HepG2 (cell line): Measurements from ENCODE around the gene VPS11.

Source experiments
- BRCA1 ChIP-seq: sonication (generic); formaldehyde crosslinking; IDR thresholded peaks from 2 replicates; pipeline ENCODE4 v1.4.0; 2020; ENCODE audit warnings: missing genetic modification reagents
- CHD4 ChIP-seq: fragments of 200-600 bp; sonication (generic); IDR thresholded peaks from 2 replicates; pipeline ENCODE4 v1.7.0; 2017; ENCODE audit warnings: mild to moderate bottlenecking, low read length, borderline replicate concordance
- CTCF ChIP-seq: sonication (generic); formaldehyde crosslinking; IDR thresholded peaks from 2 replicates; pipeline ENCODE4 v1.5.0; 2020; ENCODE audit warnings: mild to moderate bottlenecking, missing genetic modification reagents, moderate library complexity
- DMAP1 ChIP-seq: IDR thresholded peaks from 2 replicates; pipeline ENCODE4 v1.6.1; 2016
- FOSL1 ChIP-seq: sonication (generic); formaldehyde crosslinking; IDR thresholded peaks from 2 replicates; pipeline ENCODE4 v1.9.0; 2021; ENCODE audit warnings: missing genetic modification reagents, borderline replicate concordance
- TAF1 ChIP-seq: sonication (generic); formaldehyde crosslinking; IDR thresholded peaks from 2 replicates; pipeline ENCODE4 v1.4.0; 2020; ENCODE audit warnings: missing genetic modification reagents

GRCh38 chr11:119021631-119022030 lies 46.0 kb upstream of the VPS11 start:
- TF ChIP-seq CTCF (CRISPR knock-in tag) (no peak), DMAP1 (CRISPR knock-in tag) (no peak), BRCA1 (CRISPR knock-in tag) (no peak), TAF1 (CRISPR knock-in tag) (no peak), CHD4 (no peak), FOSL1 (CRISPR knock-in tag) (no peak)
